GM06990 (cell line): Measurements from ENCODE around the gene TKT.

ENCODE experiments used
- DNase-seq: peaks from one replicate; pipeline ENCODE4 v3.0.0-alpha.2; 2011; ENCODE audit not compliant: insufficient read length; ENCODE audit errors: extremely low read depth
- H3K27me3 ChIP-seq: replicated peaks from 2 replicates; pipeline ENCODE4 v1.6.0; 2011; ENCODE audit warnings: low read length; ENCODE audit not compliant: control insufficient read depth, insufficient read depth
- H3K36me3 ChIP-seq: 2 replicates; pipeline ENCODE4 v1.5.1; 2011; ENCODE audit warnings: low read length; ENCODE audit not compliant: control insufficient read depth, insufficient read depth
- H3K4me3 ChIP-seq: replicated peaks from 2 replicates; pipeline ENCODE4 v1.5.1; 2011; ENCODE audit warnings: low read depth, mild to moderate bottlenecking, control low read depth, low read length
- TF ChIP-seq, protein P1 (sequence below): IDR thresholded peaks from 2 replicates; pipeline ENCODE4 v1.5.1; 2011; ENCODE audit warnings: low read length, control low read depth, mild to moderate bottlenecking, inconsistent platforms; ENCODE audit not compliant: insufficient read depth, poor library complexity, severe bottlenecking

Gene TKT

DNA sequence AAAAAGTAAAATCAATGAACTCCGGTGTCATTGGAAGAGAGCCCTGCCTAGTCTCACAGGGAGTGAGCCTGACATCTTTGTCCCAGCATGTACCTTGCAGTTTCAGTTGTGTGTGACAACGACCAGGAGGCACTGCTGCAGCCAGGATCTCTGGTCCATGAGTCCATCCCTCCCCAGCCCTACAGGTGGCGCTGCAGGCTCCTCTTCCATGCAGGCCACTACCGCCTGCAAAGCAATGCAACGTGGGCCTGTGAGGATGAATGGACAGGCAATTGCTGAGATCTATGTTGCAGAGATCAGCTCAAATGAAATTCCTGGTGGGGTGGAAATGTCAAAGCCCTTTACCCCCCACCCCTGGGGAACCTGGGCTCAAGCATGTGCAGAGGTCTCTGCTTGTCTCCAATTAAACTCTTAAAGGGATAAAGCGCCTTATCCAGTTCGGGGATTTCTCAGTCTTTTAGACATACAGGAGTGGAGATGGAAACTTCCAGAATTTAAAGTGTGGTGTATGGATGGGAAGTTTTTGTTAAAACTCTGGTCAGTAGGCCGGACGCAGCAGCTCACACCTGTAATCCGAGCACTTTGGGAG, 35.8 kb downstream of the TKT start:
- peak; percentile 57 for DNase-seq
- TF ChIP-seq, protein P1, sequence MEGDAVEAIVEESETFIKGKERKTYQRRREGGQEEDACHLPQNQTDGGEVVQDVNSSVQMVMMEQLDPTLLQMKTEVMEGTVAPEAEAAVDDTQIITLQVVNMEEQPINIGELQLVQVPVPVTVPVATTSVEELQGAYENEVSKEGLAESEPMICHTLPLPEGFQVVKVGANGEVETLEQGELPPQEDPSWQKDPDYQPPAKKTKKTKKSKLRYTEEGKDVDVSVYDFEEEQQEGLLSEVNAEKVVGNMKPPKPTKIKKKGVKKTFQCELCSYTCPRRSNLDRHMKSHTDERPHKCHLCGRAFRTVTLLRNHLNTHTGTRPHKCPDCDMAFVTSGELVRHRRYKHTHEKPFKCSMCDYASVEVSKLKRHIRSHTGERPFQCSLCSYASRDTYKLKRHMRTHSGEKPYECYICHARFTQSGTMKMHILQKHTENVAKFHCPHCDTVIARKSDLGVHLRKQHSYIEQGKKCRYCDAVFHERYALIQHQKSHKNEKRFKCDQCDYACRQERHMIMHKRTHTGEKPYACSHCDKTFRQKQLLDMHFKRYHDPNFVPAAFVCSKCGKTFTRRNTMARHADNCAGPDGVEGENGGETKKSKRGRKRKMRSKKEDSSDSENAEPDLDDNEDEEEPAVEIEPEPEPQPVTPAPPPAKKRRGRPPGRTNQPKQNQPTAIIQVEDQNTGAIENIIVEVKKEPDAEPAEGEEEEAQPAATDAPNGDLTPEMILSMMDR: peak; percentile 92

DNA sequence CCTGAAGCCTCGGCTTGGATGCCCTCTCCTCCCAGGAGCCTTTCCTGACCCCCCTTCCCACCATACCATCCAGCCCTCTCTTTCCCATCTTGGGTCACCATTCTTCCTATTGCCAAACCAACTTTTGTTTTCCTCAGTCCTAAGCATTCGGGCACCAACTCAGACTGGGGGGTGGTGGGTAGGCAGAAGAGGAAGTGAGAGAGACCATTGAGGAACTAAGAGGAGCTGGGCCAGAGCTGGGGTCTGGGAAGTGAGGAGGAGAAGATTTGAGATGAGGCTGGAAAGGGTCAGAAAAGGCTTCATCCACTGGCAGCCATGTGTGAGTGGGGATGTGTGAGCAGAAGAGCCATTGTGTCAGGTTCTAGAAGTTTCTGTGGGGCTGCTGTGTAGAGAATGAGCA, 37.7 kb downstream of the TKT start:
- DNase-seq: no peak
- H3K27me3 ChIP-seq: no peaks in the 10 kb centered on the region
- no peak overlapping the region for H3K4me3 ChIP-seq
- TF ChIP-seq, protein P1: no peak
- no peaks in the 10 kb centered on the region; the same call in 1 of the 2 replicates for H3K36me3 ChIP-seq

More for the DNA sequence above, 35.8 kb downstream of the TKT start:
- Histone ChIP-seq H3K36me3 (peaks cover 12% of the 10 kb centered on the region), H3K4me3 (no peak overlapping the region), H3K27me3 (no peaks in the 10 kb centered on the region)

DNA sequence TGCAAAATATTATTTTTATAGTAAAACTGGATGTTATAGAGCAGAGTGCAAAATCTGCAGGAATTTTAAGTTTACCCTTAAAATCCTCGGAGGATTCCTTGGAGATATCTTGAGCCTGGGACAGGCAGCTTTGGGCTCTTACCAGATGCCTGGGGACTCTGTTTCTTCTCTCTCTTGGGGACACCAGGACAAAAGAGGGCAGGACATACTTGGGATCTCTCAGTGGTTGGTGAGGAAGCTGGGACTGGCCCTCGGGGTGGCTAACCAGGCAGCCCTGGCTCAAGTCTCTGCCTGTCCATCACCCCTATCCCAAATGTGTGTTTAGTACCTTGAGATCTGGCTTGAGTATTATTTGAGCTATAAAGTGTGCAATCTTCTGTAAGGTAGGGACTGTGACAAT, 38.6 kb downstream of the TKT start:
- TF ChIP-seq, protein P1: no peak
- DNase-seq: no peak
- Histone ChIP-seq H3K27me3 (no peaks in the 10 kb centered on the region), H3K36me3 (no peaks in the 10 kb centered on the region), H3K4me3 (no peak overlapping the region)

DNA sequence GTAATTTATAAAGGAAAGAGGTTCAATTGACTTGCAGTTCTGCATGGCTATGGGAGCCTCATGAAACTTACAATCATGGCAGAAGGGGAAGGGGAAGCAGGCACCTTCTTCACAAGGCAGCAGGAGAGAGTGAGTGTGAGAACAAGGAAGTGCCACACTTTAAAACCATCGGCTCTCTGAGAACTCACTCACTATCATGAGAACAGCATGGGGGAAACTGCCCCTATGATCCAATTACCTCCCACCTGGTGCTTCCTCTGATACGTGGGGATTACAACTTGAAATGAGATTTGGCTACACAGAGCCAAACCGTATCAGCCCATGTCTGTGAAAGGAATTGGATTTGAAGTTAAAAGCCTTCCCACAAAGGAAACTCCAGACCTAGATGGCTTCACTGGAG, 39.1 kb downstream of the TKT start:
- Histone ChIP-seq H3K27me3 (no peaks in the 10 kb centered on the region), H3K4me3 (no peak overlapping the region), H3K36me3 (no peaks in the 10 kb centered on the region)
- no peak for DNase-seq
- TF ChIP-seq, protein P1: no peak

DNA sequence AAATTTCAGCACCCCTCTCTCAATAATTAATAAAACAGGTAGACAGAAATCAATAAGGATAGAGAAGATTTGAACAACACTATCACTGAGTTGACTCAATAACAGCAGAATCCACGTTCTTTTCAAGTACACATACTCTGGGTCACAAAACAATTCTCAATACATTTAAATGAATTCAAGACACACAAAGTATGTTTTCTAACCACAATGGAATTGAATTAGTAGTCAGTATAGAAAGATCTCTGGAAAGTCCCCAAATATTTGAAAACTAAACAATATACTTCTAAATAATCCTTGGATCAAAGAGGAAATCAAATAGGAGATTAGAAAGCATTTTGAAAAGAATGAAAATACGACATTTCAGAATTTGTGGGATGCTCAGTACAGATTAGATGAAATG, 40.0 kb downstream of the TKT start:
- DNase-seq: no peak
- Histone ChIP-seq H3K4me3 (no peak overlapping the region), H3K27me3 (no peaks in the 10 kb centered on the region), H3K36me3 (no peaks in the 10 kb centered on the region)
- TF ChIP-seq, protein P1: no peak

DNA sequence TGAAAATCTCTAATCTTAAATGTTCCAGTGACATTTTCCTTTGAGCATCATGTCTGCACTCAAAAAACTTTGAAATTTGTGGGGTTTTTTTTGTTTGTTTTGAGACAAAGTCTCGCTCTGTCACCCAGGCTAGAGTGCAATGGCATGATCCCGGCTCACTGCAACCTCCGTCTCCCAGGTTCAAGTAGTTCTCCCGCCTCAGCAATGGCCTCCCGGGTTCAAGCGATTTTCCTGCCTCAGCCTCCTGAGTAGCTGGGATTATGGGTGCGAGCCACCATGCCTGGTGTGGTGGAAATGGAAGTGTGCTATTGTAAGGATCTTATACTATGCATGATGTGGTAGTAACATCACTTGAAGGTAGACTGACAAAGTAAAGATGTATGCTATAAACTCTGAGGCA, 42.5 kb downstream of the TKT start:
- TF ChIP-seq, protein P1: no peak
- Histone ChIP-seq H3K27me3 (no peaks in the 10 kb centered on the region), H3K36me3 (no peaks in the 10 kb centered on the region), H3K4me3 (no peak overlapping the region)
- no peak for DNase-seq
